Neural cell (in vitro differentiated cells): ENCODE data around the gene MCTP2. TPM values are rescaled to one million over a fixed set of nuclear protein-coding genes. Genes with fewer than 3 reads are reported as not detected.

Experiments used
- H2AFZ ChIP-seq: fragments of 200-600, 300-800 bp; sonication (generic), shearing (Covaris generic); 2 replicates; pipeline ENCODE4 v1.6.0; 2014; ENCODE audit warnings: low read depth, mild to moderate bottlenecking, antibody characterized with exemption, low read length, moderate library complexity
- H3F3A ChIP-seq: fragments of 200-600 bp; shearing (Covaris generic); 2 replicates; pipeline ENCODE4 v1.6.1; 2016; ENCODE audit warnings: mild to moderate bottlenecking, moderate library complexity, mixed read lengths, antibody characterized with exemption, low read length; ENCODE audit not compliant: insufficient read depth, poor library complexity, severe bottlenecking
- H3K27ac ChIP-seq: fragments of 200-600, 300-800 bp; sonication (generic), shearing (Covaris generic); 2 replicates; pipeline ENCODE4 v1.5.1; 2014; ENCODE audit warnings: mild to moderate bottlenecking, low read length, moderate library complexity
- H3K27me3 ChIP-seq: fragments of 300-800, 200-600 bp; sonication (generic), shearing (Covaris generic); 2 replicates; pipeline ENCODE4 v1.6.0; 2014; ENCODE audit warnings: mild to moderate bottlenecking, low read depth, low read length, moderate library complexity; ENCODE audit not compliant: insufficient read depth
- H3K36me3 ChIP-seq: fragments of 300-800, 200-600 bp; sonication (generic), shearing (Covaris generic); 2 replicates; pipeline ENCODE4 v1.5.1; 2014; ENCODE audit warnings: mild to moderate bottlenecking, antibody characterized with exemption, low read length, moderate library complexity; ENCODE audit not compliant: insufficient read depth
- H3K4me2 ChIP-seq: fragments of 300-800, 200-600 bp; sonication (generic), shearing (Covaris generic); 2 replicates; pipeline ENCODE4 v1.6.0; 2014; ENCODE audit warnings: mild to moderate bottlenecking, low read length
- H3K4me3 ChIP-seq: fragments of 300-800, 200-600 bp; sonication (generic), shearing (Covaris generic); 2 replicates; pipeline ENCODE4 v1.5.1; 2014; ENCODE audit warnings: mild to moderate bottlenecking, low read length, moderate library complexity
- H3K79me2 ChIP-seq: fragments of 200-600 bp; shearing (Covaris generic); replicated peaks from 2 replicates; pipeline ENCODE4 v1.6.0; 2014; ENCODE audit warnings: mild to moderate bottlenecking, low read length, moderate library complexity; ENCODE audit not compliant: insufficient read depth
- H3K9ac ChIP-seq: fragments of 300-800, 200-600 bp; sonication (generic), shearing (Covaris generic); 2 replicates; pipeline ENCODE4 v1.6.1; 2016; ENCODE audit warnings: mild to moderate bottlenecking, low read length, mixed read lengths
- H3K9me2 ChIP-seq: fragments of 200-600 bp; shearing (Covaris generic); 2 replicates; pipeline ENCODE4 v1.6.1; 2016; ENCODE audit warnings: mild to moderate bottlenecking, low read length, mixed read lengths; ENCODE audit not compliant: insufficient read depth
- H3K9me3 ChIP-seq: fragments of 200-600, 300-800 bp; sonication (generic), shearing (Covaris generic); 2 replicates; pipeline ENCODE4 v1.6.1; 2016; ENCODE audit warnings: mild to moderate bottlenecking, mixed run types, low read length, moderate library complexity, mixed read lengths
- H4K20me1 ChIP-seq: fragments of 200-600 bp; shearing (Covaris generic); 2 replicates; pipeline ENCODE4 v1.6.1; 2016; ENCODE audit warnings: mild to moderate bottlenecking, mixed run types; ENCODE audit not compliant: insufficient read depth
- EP300 ChIP-seq: fragments of 450-650 bp; conservative IDR thresholded peaks from 2 replicates; pipeline ENCODE4 v1.6.1; 2014; ENCODE audit warnings: antibody characterized with exemption, mild to moderate bottlenecking, moderate library complexity; ENCODE audit not compliant: poor library complexity, severe bottlenecking
- EZH2 ChIP-seq: fragments of 200-600, 300-800 bp; shearing (Covaris generic), sonication (generic); IDR thresholded peaks from 2 replicates; pipeline ENCODE4 v1.6.1; 2014; ENCODE audit warnings: antibody characterized with exemption, low read length, borderline replicate concordance, mild to moderate bottlenecking; ENCODE audit not compliant: insufficient read depth, poor library complexity, severe bottlenecking
- MXI1 ChIP-seq: fragments of 450-650 bp; conservative IDR thresholded peaks from 2 replicates; pipeline ENCODE4 v1.6.1; 2014; ENCODE audit warnings: antibody characterized with exemption, mild to moderate bottlenecking; ENCODE audit not compliant: poor library complexity, severe bottlenecking
- POLR2AphosphoS5 ChIP-seq: IDR thresholded peaks from 2 replicates; pipeline ENCODE4 v1.6.1; 2012
- RAD21 ChIP-seq: fragments of 450-650 bp; conservative IDR thresholded peaks from 2 replicates; pipeline ENCODE4 v1.6.1; 2014; ENCODE audit warnings: antibody characterized with exemption, mild to moderate bottlenecking, moderate library complexity
- REST ChIP-seq: IDR thresholded peaks from 2 replicates; pipeline ENCODE4 v1.6.1; 2012; ENCODE audit warnings: borderline replicate concordance
- SMC3 ChIP-seq: fragments of 450-650 bp; conservative IDR thresholded peaks from 2 replicates; pipeline ENCODE4 v1.6.1; 2014; ENCODE audit warnings: antibody characterized with exemption, mild to moderate bottlenecking, moderate library complexity; ENCODE audit not compliant: poor library complexity
- TAF1 ChIP-seq: IDR thresholded peaks from 2 replicates; pipeline ENCODE4 v1.6.1; 2012; ENCODE audit warnings: low read depth
- polyA plus RNA-seq: library from polyadenylated mRNA; depleted of rRNA; stranded (reverse); fragments of >200 nt; gene quantifications from 2 replicates; pipeline ENCODE4 v1.2.3, GENCODE V29; 2014
- TF ChIP-seq, protein P1 (sequence below): fragments of 450-650 bp; IDR thresholded peaks from 2 replicates; pipeline ENCODE4 v1.5.1; 2014; ENCODE audit warnings: antibody characterized with exemption, mild to moderate bottlenecking, moderate library complexity; ENCODE audit not compliant: poor library complexity, severe bottlenecking

Gene MCTP2
- polyA plus RNA-seq, 1 donor from 2014 or later = not detected

DNA sequence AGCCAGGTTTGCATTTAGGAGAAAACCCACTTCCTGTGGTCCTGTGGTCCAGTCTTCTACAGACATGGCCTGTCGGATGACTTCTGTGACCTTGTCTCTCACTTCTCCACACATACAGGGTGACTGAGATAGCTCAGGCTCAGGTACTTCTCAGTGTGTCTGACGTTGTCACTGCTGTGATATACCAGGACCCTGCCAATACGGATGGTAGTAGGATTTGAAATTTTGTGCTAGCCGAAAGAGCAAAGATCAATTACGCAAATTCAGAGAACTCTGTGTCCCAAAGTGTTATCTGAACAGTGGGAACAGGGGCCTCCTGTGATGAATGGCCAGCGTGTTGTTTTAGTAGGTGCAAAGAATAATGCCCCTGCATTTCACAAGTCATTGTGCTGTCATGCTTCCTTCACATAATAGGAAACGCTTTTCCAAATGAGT lies 128.9 kb downstream of the MCTP2 start:
- no peaks in the 10 kb centered on the region for H4K20me1 ChIP-seq
- TF ChIP-seq EZH2 = no peak
- TF ChIP-seq SMC3 = no peak
- TF ChIP-seq REST = no peak
- TF ChIP-seq TAF1 = no peak
- TF ChIP-seq EP300 = no peak
- TF ChIP-seq MXI1 = no peak
- no peak for TF ChIP-seq RAD21
- TF ChIP-seq POLR2AphosphoS5 = no peak
- TF ChIP-seq, protein P1, sequence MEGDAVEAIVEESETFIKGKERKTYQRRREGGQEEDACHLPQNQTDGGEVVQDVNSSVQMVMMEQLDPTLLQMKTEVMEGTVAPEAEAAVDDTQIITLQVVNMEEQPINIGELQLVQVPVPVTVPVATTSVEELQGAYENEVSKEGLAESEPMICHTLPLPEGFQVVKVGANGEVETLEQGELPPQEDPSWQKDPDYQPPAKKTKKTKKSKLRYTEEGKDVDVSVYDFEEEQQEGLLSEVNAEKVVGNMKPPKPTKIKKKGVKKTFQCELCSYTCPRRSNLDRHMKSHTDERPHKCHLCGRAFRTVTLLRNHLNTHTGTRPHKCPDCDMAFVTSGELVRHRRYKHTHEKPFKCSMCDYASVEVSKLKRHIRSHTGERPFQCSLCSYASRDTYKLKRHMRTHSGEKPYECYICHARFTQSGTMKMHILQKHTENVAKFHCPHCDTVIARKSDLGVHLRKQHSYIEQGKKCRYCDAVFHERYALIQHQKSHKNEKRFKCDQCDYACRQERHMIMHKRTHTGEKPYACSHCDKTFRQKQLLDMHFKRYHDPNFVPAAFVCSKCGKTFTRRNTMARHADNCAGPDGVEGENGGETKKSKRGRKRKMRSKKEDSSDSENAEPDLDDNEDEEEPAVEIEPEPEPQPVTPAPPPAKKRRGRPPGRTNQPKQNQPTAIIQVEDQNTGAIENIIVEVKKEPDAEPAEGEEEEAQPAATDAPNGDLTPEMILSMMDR = no peak

GRCh38 chr15:94362385-94363092 lies 131.2 kb downstream of the MCTP2 start:
- Histone ChIP-seq H3F3A (no peaks in the 10 kb centered on the region), H3K4me2 (no peak overlapping the region), H3K36me3 (no peaks in the 10 kb centered on the region), H3K9me3 (no peaks in the 10 kb centered on the region), H3K27me3 (no peaks in the 10 kb centered on the region), H2AFZ (no peak overlapping the region), H3K27ac (no peak overlapping the region), H3K4me3 (no peak overlapping the region), H3K9me2 (no peaks in the 10 kb centered on the region), H3K9ac (no peak overlapping the region), H4K20me1 (no peaks in the 10 kb centered on the region), H3K79me2 (no peaks in the 10 kb centered on the region)
- TF ChIP-seq RAD21 (no peak), EZH2 (no peak), SMC3 (no peak), POLR2AphosphoS5 (no peak), REST (no peak), EP300 (no peak), TAF1 (no peak), MXI1 (no peak)
- TF ChIP-seq, protein P1 = no peak

More for the DNA sequence above, 128.9 kb downstream of the MCTP2 start:
- no peaks in the 10 kb centered on the region for H3K9me2 ChIP-seq
- no peak overlapping the region for H3K27ac ChIP-seq
- no peaks in the 10 kb centered on the region for H3K27me3 ChIP-seq
- no peaks in the 10 kb centered on the region for H3F3A ChIP-seq
- no peaks in the 10 kb centered on the region for H3K36me3 ChIP-seq
- no peak overlapping the region for H2AFZ ChIP-seq
- H3K9ac ChIP-seq = no peak overlapping the region
- no peaks in the 10 kb centered on the region for H3K9me3 ChIP-seq
- no peaks in the 10 kb centered on the region for H3K79me2 ChIP-seq
- no peak overlapping the region for H3K4me3 ChIP-seq
- no peak overlapping the region for H3K4me2 ChIP-seq
